Liver (tissue), 3 donors: ENCODE measurements around the gene LAMA5.

Source experiments
- CTCF ChIP-seq: fragments of 150-350 bp; IDR thresholded peaks from 2 replicates; pipeline ENCODE4 v1.5.1; 2017; ENCODE audit warnings: improper control_type of control experiment, low read depth, low read length; ENCODE audit not compliant: missing input control
- GABPA ChIP-seq, 2 donors: IDR thresholded peaks in 1 of 2; conservative IDR thresholded peaks in 1 of 2; 2 replicates each; pipeline ENCODE4 v1.6.1; 2016; ENCODE audit warnings: antibody characterized with exemption in 2 of 2, mild to moderate bottlenecking in 1 of 2, moderate library complexity in 1 of 2
- HNF4G ChIP-seq: IDR thresholded peaks from 2 replicates; pipeline ENCODE4 v1.6.1; 2016; ENCODE audit warnings: antibody characterized with exemption
- JUND ChIP-seq, 2 donors: IDR thresholded peaks; 2 replicates each; pipeline ENCODE4 v1.6.1; 2016; ENCODE audit warnings: antibody characterized with exemption in 2 of 2
- MAX ChIP-seq: IDR thresholded peaks from 2 replicates; pipeline ENCODE4 v1.6.1; 2016; ENCODE audit warnings: antibody characterized with exemption
- RAD21 ChIP-seq, 2 donors: IDR thresholded peaks; 2 replicates each; pipeline ENCODE4 v1.6.1; 2016; ENCODE audit warnings: antibody characterized with exemption in 2 of 2, mild to moderate bottlenecking in 2 of 2
- REST ChIP-seq: IDR thresholded peaks from 2 replicates; pipeline ENCODE4 v1.6.1; 2016; ENCODE audit warnings: antibody characterized with exemption, mild to moderate bottlenecking
- RXRA ChIP-seq, 2 donors: IDR thresholded peaks; 2 replicates each; pipeline ENCODE4 v1.6.1; 2017 to 2018; ENCODE audit warnings: antibody characterized with exemption in 2 of 2, mild to moderate bottlenecking in 1 of 2
- TAF1 ChIP-seq: conservative IDR thresholded peaks from 2 replicates; pipeline ENCODE4 v1.6.1; 2016; ENCODE audit warnings: antibody characterized with exemption, mild to moderate bottlenecking
- YY1 ChIP-seq: IDR thresholded peaks from 2 replicates; pipeline ENCODE4 v1.6.1; 2016; ENCODE audit warnings: antibody characterized with exemption, mild to moderate bottlenecking
- ZBTB33 ChIP-seq: IDR thresholded peaks from 2 replicates; pipeline ENCODE4 v1.6.1; 2016; ENCODE audit warnings: antibody characterized with exemption
- donor health status: healthy.
- donor health status: healthy.

GRCh38 chr20:62335532-62335931 lies 31.6 kb downstream of the LAMA5 start:
- no peak for TF ChIP-seq TAF1
- TF ChIP-seq CTCF: no peak
- TF ChIP-seq JUND (IDR thresholded peaks at IDR 0.05): no peak
- TF ChIP-seq GABPA (IDR thresholded peaks at IDR 0.05 in 1 of 2, conservative IDR thresholded peaks at IDR 0.05 in 1 of 2): no peak
- TF ChIP-seq HNF4G: no peak
- TF ChIP-seq YY1: no peak
- TF ChIP-seq REST: no peak
- no peak for TF ChIP-seq RXRA (IDR thresholded peaks at IDR 0.05)
- TF ChIP-seq ZBTB33: no peak
- no peak for TF ChIP-seq RAD21 (IDR thresholded peaks at IDR 0.05)
- no peak for TF ChIP-seq MAX
